HUES6 (cell line): ENCODE results near the gene GTF3C1.

Experiments
- H3K27ac ChIP-seq: 2 replicates; pipeline ENCODE4 v1.7.0; 2013; ENCODE audit warnings: low read depth, mild to moderate bottlenecking, low read length, inconsistent platforms
- H3K27me3 ChIP-seq: 2 replicates; pipeline ENCODE4 v1.6.1; 2013; ENCODE audit warnings: low read length; ENCODE audit not compliant: control insufficient read depth, insufficient read depth
- H3K36me3 ChIP-seq: 2 replicates; pipeline ENCODE4 v1.6.1; 2013; ENCODE audit warnings: low read length; ENCODE audit not compliant: control insufficient read depth, insufficient read depth
- H3K4me1 ChIP-seq: 2 replicates; pipeline ENCODE4 v1.6.1; 2013; ENCODE audit warnings: low read length; ENCODE audit not compliant: control insufficient read depth, insufficient read depth
- H3K4me3 ChIP-seq: 2 replicates; pipeline ENCODE4 v1.5.1; 2013; ENCODE audit warnings: low read depth, low read length
- H3K9ac ChIP-seq: one replicate; pipeline ENCODE4 v1.6.1; 2013; ENCODE audit warnings: mild to moderate bottlenecking, low read length
- H3K9me3 ChIP-seq: 2 replicates; pipeline ENCODE4 v1.6.1; 2013; ENCODE audit warnings: low read depth, low read length; ENCODE audit not compliant: control insufficient read depth, insufficient read depth

The GTF3C1 gene

GRCh38 chr16:27430512-27430911 lies 119.2 kb downstream of the GTF3C1 start:
- Histone ChIP-seq H3K36me3 (no peaks in the 10 kb centered on the region), H3K27ac (no peak overlapping the region), H3K9ac (no peak overlapping the region), H3K9me3 (no peaks in the 10 kb centered on the region; the same call in 1 of the 2 replicates), H3K4me1 (no peaks in the 10 kb centered on the region; the same call in 1 of the 2 replicates), H3K4me3 (no peak overlapping the region), H3K27me3 (no peaks in the 10 kb centered on the region)

- Histone ChIP-seq H3K4me1 (no peaks in the 10 kb centered on the region; the same call in 1 of the 2 replicates), H3K27me3 (no peaks in the 10 kb centered on the region), H3K4me3 (no peak overlapping the region), H3K36me3 (no peaks in the 10 kb centered on the region), H3K9ac (no peak overlapping the region), H3K27ac (no peak overlapping the region), H3K9me3 (no peaks in the 10 kb centered on the region; the same call in 1 of the 2 replicates)
These were observed 119.7 kb downstream of the GTF3C1 start for GRCh38 chr16:27429981-27430441.

GRCh38 chr16:27429330-27429871 lies 120.3 kb downstream of the GTF3C1 start:
- H3K9me3 ChIP-seq: no peaks in the 10 kb centered on the region; the same call in 1 of the 2 replicates
- no peaks in the 10 kb centered on the region for H3K36me3 ChIP-seq
- H3K4me1 ChIP-seq: no peaks in the 10 kb centered on the region; the same call in 1 of the 2 replicates
- no peak overlapping the region for H3K27ac ChIP-seq
- no peak overlapping the region for H3K4me3 ChIP-seq
- H3K9ac ChIP-seq: no peak overlapping the region
- H3K27me3 ChIP-seq: no peaks in the 10 kb centered on the region

- H3K4me3 ChIP-seq: no peak overlapping the region
- H3K27me3 ChIP-seq: no peaks in the 10 kb centered on the region
- H3K9me3 ChIP-seq: no peaks in the 10 kb centered on the region; the same call in 1 of the 2 replicates
- H3K27ac ChIP-seq: no peak overlapping the region
- H3K36me3 ChIP-seq: no peaks in the 10 kb centered on the region
- H3K4me1 ChIP-seq: no peaks in the 10 kb centered on the region; the same call in 1 of the 2 replicates
- H3K9ac ChIP-seq: no peak overlapping the region
These were observed 121.5 kb downstream of the GTF3C1 start for GRCh38 chr16:27428026-27428785.

- Histone ChIP-seq H3K27me3 (no peaks in the 10 kb centered on the region), H3K4me3 (no peak overlapping the region), H3K36me3 (no peaks in the 10 kb centered on the region), H3K27ac (no peak overlapping the region), H3K9me3 (peaks cover 5% of the 10 kb centered on the region), H3K9ac (no peak overlapping the region), H3K4me1 (no peaks in the 10 kb centered on the region; the same call in 1 of the 2 replicates)
These were observed 122.2 kb downstream of the GTF3C1 start for GRCh38 chr16:27427538-27427937.

- H3K4me3 ChIP-seq: no peak overlapping the region
- H3K27ac ChIP-seq: no peak overlapping the region
- H3K9me3 ChIP-seq: peaks cover 10% of the 10 kb centered on the region
- H3K27me3 ChIP-seq: no peaks in the 10 kb centered on the region
- no peaks in the 10 kb centered on the region for H3K36me3 ChIP-seq
- H3K4me1 ChIP-seq: no peaks in the 10 kb centered on the region
- no peak overlapping the region for H3K9ac ChIP-seq
These were observed 123.0 kb downstream of the GTF3C1 start for GRCh38 chr16:27426423-27427408.

GRCh38 chr16:27425961-27426360 lies 123.8 kb downstream of the GTF3C1 start:
- H3K27ac ChIP-seq: no peak overlapping the region
- no peak overlapping the region for H3K9ac ChIP-seq
- H3K9me3 ChIP-seq: peaks cover 15% of the 10 kb centered on the region
- H3K36me3 ChIP-seq: no peaks in the 10 kb centered on the region
- H3K4me3 ChIP-seq: no peak overlapping the region
- H3K4me1 ChIP-seq: no peaks in the 10 kb centered on the region
- no peaks in the 10 kb centered on the region for H3K27me3 ChIP-seq

- Histone ChIP-seq H3K27me3 (no peaks in the 10 kb centered on the region), H3K36me3 (no peaks in the 10 kb centered on the region), H3K4me1 (no peaks in the 10 kb centered on the region), H3K9ac (no peak overlapping the region), H3K27ac (no peak overlapping the region), H3K4me3 (no peak overlapping the region), H3K9me3 (peaks cover 18% of the 10 kb centered on the region)
These were observed 124.8 kb downstream of the GTF3C1 start for GRCh38 chr16:27424772-27425498.

GRCh38 chr16:27421961-27422740 lies 127.6 kb downstream of the GTF3C1 start:
- H3K4me1 ChIP-seq: no peaks in the 10 kb centered on the region
- no peaks in the 10 kb centered on the region for H3K36me3 ChIP-seq
- H3K9ac ChIP-seq: no peak overlapping the region
- H3K9me3 ChIP-seq: peaks cover 18% of the 10 kb centered on the region
- no peaks in the 10 kb centered on the region for H3K27me3 ChIP-seq
- H3K27ac ChIP-seq: no peak overlapping the region
- H3K4me3 ChIP-seq: no peak overlapping the region
